Measurements from ENCODE around the gene SLITRK5.

SLITRK5 gene, protein sequence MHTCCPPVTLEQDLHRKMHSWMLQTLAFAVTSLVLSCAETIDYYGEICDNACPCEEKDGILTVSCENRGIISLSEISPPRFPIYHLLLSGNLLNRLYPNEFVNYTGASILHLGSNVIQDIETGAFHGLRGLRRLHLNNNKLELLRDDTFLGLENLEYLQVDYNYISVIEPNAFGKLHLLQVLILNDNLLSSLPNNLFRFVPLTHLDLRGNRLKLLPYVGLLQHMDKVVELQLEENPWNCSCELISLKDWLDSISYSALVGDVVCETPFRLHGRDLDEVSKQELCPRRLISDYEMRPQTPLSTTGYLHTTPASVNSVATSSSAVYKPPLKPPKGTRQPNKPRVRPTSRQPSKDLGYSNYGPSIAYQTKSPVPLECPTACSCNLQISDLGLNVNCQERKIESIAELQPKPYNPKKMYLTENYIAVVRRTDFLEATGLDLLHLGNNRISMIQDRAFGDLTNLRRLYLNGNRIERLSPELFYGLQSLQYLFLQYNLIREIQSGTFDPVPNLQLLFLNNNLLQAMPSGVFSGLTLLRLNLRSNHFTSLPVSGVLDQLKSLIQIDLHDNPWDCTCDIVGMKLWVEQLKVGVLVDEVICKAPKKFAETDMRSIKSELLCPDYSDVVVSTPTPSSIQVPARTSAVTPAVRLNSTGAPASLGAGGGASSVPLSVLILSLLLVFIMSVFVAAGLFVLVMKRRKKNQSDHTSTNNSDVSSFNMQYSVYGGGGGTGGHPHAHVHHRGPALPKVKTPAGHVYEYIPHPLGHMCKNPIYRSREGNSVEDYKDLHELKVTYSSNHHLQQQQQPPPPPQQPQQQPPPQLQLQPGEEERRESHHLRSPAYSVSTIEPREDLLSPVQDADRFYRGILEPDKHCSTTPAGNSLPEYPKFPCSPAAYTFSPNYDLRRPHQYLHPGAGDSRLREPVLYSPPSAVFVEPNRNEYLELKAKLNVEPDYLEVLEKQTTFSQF

GRCh38 chr13:87671031-87671752, at the start of gene SLITRK5:
SLITRK5 (plus strand) TSS chr13:87671371; CDS start chr13:87675389, 4,018 bp downstream.
- peak; percentile 48 for DNase-seq

DNA sequence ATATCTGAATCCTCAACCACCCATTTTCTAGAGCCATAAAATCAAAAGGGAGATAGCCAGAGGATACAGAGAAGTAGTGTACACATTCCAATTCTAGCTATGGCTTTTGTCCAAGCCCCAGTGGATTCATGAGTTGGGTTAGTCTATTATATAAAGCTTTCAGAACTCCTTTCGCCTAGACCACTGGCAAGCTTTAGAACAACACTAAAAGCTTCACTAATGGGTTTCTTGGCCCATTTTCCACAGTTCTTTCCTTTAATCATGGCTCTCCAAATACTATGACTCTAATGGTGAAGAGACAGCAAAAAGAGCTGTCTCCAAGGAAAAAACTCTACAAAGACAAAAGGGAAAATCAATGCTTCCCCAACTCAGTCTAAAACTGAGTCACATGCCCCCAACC, 48.2 kb upstream of the SLITRK5 start:
- no peak for DNase-seq

DNA sequence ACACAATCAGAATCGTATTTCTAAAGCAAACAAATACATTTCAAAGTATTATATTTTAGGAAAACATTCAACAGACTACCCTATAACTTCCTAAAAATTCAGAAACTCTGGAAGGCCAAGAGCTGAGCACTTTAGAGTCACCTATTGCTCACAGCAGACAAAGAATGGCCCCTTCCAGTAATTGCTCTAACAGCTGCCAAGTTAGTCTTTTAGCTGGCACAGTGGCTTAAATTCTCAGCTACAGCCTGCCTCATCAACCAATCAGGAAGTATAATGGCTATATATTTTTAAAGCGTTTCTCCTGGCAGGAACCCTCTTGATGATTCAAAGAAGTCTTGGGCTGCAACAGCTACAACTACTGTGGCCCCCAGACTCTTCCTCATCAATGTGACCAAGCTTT, 14.9 kb upstream of the SLITRK5 start:
- no peak for DNase-seq

- DNase-seq = no peak
These were observed 9.7 kb upstream of the SLITRK5 start for GRCh38 chr13:87661471-87661870.

DNA sequence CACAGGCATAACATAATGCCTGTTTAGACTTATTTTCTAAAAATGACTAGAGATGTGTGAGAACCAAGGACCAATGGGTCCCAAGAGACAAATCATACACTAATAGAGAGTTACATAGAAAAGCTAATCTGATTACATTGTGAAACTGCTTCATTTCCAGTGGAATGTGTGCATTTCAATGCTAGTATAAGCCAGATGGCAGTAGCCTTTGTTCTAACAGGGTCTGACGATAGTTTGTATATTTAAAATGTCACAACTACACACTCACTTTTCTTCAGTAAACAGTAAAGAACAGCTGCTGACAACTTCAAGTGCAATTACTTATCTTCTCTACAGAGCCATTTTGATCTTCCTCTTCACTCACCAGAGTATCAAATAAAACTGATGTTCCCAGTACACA, 4.3 kb upstream of the SLITRK5 start:
- DNase-seq = no peak

DNA sequence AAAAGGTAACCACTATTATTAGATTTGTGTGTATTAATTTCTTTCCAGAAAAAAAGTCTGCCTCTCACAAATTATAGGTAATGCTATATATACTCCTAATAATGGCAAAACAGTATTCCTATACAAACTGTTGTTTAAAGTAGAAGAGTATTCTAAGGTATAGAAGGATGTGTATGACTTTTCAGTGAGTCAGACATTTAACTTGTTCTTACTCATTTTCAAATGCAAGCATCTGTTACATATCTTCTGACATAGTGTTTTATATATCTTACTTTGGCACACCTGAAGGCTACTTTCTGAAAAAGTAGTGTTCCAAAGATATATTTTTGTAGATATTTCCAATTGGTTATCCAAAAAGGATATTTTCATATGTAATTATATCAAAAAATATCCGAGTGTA, 3.5 kb upstream of the SLITRK5 start:
- no peak for DNase-seq

DNA sequence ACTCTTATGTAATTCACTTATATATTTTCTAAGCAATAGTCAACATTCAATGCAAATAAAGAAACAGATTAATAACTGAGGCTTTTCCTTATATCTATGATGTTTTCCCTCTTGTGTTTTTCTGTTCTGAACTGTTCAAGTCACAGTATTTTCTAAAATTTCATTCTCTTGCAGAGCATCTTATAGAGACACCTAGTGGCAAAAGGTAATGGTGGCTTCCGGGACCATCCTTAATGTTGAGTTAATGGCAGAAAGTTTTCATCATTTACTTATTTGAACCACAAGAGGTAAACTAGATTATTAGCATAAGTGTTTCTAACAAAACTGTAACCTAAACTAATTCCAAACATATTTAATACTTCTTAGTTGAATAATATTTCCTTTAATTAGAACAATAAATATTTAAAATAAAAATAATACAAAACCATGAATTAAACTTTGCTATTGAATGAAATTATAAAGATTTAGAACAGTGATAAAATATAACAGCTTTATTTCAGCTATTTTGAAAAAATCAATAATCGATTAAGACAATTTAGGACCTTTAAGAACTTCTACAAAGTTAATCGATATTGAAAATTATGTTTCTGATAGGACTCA, 1.7 kb upstream of the SLITRK5 start:
- DNase-seq = no peak

DNA sequence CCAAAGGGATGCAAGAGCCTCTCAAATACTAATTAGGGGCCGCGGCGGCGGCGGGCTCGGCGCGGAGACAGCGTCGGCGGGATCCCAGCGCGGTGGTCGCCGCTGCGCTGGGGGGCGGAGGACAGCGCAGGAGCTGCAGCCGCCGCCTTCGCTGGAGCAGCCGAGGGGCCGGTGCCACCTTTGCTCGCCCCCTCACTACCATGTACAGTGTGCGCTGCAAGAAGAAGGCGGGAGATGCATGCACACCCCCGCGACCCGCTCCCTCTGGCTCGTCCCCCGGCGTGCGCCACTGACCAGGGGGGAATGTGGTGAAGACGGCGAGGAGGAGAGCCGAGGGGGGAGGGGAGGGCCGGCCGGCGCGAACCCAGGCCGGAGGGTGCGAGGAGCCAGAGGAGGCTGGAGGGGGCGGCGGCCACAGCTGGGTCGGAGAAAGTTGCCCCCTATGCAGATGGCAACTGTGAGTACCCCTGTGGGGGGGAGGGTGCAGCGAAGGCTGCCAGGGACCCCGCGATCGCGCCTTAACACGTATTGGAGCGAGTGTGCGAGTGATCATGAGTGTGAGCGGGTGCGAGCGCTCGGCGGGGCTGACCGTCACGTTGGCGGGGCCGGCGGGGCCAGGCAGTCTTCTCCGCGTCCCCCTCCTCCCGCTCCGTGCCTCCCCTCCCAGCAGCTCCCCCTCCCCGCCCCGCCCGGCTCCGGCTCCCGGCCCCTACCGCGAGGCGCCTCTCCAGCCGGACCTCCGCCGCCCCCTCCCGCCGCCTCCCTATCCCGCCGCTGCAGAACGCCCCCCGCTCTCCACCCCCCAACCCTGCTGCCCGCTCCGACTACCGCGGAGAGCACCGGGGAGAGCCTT, 808 bp downstream of the SLITRK5 start:
- DNase-seq = no peak

DNA sequence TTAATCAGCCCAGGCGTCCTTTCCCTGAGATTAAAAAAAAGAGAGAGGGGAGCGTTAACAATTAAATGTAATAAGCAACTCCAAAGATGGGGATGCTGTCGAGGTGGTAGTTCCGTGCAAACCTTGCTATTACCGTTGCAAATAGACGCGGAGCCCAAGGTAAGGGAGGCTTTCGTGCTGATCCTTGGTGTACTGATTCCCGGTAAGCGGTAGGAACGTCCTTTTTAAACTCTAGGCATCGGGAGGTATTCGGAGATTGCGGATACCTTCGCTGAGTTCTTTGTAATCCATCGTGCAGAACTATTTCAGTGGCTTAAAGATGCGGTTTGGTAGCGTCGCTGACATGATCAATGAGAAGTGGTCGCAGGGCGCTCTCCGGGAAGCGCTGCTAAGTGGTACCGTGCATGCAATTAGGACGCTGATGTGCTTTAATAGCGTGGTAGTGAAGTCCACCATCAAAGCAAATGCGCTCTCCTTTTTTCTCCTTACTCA, 3.1 kb downstream of the SLITRK5 start:
- DNase-seq = no peak

DNA sequence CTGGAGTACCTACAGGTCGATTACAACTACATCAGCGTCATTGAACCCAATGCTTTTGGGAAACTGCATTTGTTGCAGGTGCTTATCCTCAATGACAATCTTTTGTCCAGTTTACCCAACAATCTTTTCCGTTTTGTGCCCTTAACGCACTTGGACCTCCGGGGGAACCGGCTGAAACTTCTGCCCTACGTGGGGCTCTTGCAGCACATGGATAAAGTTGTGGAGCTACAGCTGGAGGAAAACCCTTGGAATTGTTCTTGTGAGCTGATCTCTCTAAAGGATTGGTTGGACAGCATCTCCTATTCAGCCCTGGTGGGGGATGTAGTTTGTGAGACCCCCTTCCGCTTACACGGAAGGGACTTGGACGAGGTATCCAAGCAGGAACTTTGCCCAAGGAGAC, 4.7 kb downstream of the SLITRK5 start:
- DNase-seq = no peak

DNA sequence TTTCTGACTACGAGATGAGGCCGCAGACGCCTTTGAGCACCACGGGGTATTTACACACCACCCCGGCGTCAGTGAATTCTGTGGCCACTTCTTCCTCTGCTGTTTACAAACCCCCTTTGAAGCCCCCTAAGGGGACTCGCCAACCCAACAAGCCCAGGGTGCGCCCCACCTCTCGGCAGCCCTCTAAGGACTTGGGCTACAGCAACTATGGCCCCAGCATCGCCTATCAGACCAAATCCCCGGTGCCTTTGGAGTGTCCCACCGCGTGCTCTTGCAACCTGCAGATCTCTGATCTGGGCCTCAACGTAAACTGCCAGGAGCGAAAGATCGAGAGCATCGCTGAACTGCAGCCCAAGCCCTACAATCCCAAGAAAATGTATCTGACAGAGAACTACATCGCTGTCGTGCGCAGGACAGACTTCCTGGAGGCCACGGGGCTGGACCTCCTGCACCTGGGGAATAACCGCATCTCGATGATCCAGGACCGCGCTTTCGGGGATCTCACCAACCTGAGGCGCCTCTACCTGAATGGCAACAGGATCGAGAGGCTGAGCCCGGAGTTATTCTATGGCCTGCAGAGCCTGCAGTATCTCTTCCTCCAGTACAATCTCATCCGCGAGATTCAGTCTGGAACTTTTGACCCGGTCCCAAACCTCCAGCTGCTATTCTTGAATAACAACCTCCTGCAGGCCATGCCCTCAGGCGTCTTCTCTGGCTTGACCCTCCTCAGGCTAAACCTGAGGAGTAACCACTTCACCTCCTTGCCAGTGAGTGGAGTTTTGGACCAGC, 5.3 kb downstream of the SLITRK5 start:
- DNase-seq = no peak

DNA sequence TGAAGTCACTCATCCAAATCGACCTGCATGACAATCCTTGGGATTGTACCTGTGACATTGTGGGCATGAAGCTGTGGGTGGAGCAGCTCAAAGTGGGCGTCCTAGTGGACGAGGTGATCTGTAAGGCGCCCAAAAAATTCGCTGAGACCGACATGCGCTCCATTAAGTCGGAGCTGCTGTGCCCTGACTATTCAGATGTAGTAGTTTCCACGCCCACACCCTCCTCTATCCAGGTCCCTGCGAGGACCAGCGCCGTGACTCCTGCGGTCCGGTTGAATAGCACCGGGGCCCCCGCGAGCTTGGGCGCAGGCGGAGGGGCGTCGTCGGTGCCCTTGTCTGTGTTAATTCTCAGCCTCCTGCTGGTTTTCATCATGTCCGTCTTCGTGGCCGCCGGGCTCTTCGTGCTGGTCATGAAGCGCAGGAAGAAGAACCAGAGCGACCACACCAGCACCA, 5.9 kb downstream of the SLITRK5 start:
- DNase-seq = no peak

GRCh38 chr13:87677496-87678371, 6.6 kb downstream of the SLITRK5 start:
- DNase-seq = no peak

DNA sequence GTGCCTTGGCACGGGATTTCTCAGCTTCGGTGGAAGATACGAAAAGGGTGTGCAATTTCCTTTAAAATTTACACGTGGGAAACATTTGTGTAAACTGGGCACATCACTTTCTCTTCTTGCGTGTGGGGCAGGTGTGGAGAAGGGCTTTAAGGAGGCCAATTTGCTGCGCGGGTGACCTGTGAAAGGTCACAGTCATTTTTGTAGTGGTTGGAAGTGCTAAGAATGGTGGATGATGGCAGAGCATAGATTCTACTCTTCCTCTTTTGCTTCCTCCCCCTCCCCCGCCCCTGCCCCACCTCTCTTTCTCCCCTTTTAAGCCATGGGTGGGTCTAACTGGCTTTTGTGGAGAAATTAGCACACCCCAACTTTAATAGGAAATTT, 7.2 kb downstream of the SLITRK5 start:
- DNase-seq = no peak

GRCh38 chr13:87680298-87680697, 9.1 kb downstream of the SLITRK5 start:
- no peak for DNase-seq

DNA sequence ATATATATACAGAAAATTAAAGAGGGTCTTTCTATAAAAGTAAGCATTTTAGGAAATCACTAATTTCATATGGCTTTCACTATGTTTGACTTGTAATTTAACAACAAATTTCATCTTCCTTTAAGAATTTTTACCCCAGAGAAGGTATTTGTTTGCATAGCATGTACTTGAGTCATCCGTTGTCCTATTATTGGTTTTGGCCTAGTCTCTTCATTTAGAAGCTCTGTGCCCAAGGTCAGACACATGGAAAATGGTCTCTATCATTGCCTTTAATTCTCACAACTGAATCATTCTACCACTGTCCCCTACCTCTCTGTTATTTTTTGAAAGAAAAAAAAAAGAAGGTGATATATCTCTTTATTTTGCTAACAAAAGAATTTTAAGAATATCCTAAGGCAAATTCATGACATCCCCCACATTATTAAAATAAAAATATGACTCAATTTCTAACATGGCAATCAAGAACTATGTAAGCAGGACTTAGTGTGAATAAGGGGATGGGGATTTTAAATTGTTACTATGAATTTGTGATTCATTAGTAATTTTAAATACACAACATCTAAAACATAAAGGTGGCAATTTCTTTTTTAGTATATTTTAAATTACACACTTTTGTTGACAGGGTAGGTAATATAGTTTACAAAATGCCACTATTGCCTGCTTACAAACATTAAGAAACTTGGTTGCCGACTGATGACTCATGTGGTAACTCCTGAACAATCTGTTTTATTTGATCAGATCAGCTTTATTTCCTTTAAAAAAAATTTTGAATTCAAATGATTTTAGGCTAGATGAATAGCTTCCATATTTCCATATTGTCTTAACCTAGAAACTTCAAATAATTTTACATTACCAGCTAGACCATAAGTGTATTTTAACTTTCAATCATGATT, 13.9 kb downstream of the SLITRK5 start:
- no peak for DNase-seq

- no peak for DNase-seq
These were observed 25.3 kb downstream of the SLITRK5 start for GRCh38 chr13:87696458-87696857.

DNA sequence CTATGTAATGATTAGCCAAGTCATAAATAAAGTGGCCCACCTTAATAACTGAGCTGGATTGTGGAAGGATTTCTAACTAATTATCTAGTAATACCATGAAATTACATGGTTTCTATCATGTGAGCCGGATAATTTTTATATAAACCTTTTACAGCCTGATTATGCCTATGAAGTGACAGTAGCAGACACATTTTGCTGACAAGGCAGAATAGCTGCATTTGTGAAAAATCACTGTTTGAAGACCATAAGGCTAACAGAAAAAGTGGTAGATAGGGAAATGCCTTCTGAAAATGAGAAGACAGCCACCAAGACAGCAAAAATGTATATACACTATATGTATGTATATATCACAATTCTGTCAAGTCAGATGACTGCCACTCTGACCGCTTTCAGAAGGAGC, 27.1 kb downstream of the SLITRK5 start:
- no peak for DNase-seq

GRCh38 chr13:87709947-87710346, 38.8 kb downstream of the SLITRK5 start:
- no peak for DNase-seq

Measured in activated naive CD4-positive, alpha-beta T cell treated with Interleukin-2 at 50 U/mL for 16 hours (primary cell).